GM21390 (cell line): ENCODE results near the gene POU5F2.

ENCODE experiments used
- ATAC-seq: cut with Tn5 transposase; IDR thresholded peaks from one replicate; pipeline ENCODE4 v1.9.1; 2021; ENCODE audit not compliant: unreplicated experiment

POU5F2 gene, protein sequence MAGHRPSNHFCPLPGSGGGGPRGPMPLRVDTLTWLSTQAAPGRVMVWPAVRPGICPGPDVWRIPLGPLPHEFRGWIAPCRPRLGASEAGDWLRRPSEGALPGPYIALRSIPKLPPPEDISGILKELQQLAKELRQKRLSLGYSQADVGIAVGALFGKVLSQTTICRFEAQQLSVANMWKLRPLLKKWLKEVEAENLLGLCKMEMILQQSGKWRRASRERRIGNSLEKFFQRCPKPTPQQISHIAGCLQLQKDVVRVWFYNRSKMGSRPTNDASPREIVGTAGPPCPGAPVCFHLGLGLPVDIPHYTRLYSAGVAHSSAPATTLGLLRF

GRCh38 chr5:93741136-93741811 lies at the start of gene POU5F2:
Gene POU5F2, minus strand, starts transcription at chr5:93741600. Its CDS starts 37 bp downstream, at chr5:93741563.
- ATAC-seq, result no peak

DNA sequence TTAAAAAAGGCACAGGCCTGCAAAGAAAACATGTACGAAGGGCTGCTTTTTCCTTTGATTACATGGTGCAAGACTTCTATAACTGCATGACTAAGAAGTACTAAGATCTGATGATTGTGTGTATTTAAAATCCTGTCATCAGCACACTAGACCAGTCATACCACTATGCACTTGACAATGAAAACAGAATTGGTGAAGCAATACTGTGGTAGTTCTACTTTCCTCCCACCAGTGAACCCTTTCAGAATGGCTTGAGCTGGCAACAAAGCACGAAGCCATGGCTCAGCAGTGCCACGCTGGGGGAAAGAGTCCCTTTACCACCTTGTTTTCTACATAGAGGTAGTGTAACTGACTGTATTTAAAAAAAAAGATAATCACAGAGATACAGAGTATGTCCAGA lies 49.0 kb upstream of the POU5F2 start:
- ATAC-seq, result no peak

DNA sequence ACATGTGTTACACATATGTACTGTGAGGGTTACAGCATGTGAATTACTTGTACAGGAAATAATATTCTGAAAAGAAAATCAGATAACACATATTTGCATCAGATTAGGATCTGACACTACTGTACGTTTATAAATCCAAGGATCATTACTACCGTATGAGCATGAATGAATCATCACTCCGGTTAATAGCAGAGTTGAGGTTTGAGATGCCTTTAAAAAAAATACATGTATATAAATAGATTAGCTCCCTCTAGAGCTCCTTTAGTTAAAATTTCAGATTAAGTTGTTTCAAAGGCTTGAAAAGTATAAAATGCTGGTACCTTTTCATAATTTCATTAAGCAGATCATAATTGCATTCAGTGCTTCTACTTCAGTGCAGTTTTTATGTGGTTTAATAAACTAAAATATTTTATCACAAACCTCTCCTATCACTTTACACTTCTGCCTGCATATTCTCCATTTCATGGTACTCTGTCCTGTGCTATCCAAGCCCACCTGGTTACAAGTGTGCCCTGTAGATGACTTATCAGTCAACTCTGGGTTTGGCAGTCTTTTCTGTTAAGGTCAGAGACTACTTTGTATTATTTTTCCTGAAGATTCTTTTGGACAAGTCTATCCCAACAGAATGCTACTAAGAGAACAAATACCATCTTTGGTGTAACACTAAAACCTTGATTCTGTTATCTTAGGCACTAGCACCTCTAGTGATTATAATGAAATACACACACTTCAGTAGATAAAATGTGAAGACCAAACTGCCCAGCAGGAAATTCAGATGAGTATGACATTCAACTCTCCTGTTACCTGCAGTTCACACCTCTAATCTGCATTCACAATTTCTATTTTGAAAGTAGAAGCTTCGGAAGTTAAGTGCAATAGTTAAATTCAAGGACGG lies 48.0 kb upstream of the POU5F2 start:
- no peak for ATAC-seq

GRCh38 chr5:93787598-93787997 lies 46.2 kb upstream of the POU5F2 start:
- ATAC-seq, result no peak

DNA sequence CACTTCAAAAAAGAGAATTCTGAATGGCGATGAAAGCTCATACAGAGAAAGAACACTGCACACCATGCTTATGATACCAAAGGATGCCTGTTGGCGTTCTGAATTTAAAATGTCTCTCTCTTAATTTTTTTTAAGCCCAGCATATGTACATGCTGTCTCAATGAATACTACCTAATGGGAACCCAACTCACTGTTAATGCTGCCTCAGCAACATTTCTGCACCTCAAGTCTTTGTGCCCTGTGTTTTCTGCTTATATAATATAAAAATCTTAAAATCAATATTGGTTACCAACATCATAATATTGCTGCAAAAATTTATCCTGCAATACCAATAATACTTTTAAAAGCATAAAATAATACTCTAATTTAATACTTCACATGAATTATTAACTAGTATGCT lies 44.1 kb upstream of the POU5F2 start:
- ATAC-seq, result no peak

- no peak for ATAC-seq
Observed at GRCh38 chr5:93782978-93783377, 41.6 kb upstream of the POU5F2 start.

DNA sequence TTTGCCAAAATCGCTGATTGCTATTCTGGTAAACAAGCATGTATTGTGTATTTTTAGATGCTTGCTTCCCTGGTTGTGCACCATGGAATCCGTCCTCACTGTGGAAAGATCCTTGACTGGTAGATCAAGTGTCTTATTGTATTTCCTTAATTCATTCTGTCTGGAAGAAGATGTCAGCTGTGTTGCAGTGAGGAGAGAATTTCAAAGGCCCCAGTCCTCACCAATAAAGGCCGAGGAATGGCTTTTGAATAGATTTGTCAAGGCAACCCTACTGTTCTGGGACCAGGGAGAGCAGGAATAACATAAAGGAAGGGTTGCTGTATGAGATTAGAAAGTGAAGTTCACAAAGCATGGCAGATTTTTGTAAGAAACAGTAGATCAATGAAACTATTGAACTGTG lies 36.2 kb upstream of the POU5F2 start:
- no peak for ATAC-seq

GRCh38 chr5:93756372-93756771 lies 15.0 kb upstream of the POU5F2 start:
- ATAC-seq, result no peak

- ATAC-seq, result no peak
Observed at GRCh38 chr5:93755716-93756115, 14.3 kb upstream of the POU5F2 start.

- ATAC-seq, result no peak
Observed at GRCh38 chr5:93748875-93749397, 7.5 kb upstream of the POU5F2 start.

DNA sequence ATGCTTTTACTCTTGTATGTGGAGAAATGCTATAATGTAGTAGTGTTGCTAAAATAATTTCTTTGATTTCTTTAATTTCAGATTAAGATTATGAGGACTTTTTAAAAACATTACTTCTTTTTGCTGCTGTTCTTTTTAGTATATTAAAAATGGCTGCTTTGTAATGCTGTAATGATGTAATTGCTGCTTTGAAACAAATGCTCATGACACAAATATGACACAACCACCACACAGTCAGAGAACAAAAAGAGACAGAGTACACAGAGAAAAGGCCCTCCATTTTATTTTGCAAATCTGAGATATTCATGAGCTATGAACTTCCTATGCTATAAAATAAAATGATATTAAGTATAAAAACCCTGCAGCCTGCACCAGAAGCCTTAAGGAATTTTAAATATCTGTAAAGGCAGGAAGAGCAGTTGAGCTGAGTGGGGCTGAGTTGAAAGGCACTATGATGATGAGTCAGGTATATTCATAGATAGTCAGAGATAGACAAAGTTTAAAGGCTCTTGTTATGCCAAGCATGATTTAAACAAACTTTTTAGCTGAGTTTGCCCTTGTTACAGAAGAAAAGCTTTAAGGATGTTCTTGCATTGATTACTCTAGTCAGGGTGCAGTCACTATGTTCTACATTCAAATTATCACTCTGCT lies 5.1 kb upstream of the POU5F2 start:
- ATAC-seq, result no peak

DNA sequence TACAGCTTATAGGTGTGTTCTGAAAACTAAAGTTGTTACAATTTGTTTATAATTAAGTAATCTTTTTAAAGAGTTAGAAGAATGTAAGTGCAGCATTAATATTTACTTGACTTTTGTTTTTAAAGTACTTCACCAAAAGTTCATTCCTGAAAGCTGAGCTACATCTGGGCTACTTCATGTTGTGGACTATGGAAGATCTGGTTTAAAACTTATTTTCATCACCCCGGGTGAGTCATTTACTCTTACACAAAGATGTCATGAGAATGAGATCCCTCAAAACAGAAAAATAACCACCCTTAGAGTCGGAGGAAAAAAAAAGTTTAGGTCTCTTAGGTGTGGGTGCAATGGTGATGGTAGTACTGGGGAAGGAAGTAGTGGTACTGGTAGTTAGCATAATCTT lies 5.1 kb downstream of the POU5F2 start:
- no peak for ATAC-seq

- ATAC-seq, result no peak
Observed at GRCh38 chr5:93735378-93735777, 6.0 kb downstream of the POU5F2 start.

- ATAC-seq, result no peak
Observed at GRCh38 chr5:93731987-93732386, 9.4 kb downstream of the POU5F2 start.

DNA sequence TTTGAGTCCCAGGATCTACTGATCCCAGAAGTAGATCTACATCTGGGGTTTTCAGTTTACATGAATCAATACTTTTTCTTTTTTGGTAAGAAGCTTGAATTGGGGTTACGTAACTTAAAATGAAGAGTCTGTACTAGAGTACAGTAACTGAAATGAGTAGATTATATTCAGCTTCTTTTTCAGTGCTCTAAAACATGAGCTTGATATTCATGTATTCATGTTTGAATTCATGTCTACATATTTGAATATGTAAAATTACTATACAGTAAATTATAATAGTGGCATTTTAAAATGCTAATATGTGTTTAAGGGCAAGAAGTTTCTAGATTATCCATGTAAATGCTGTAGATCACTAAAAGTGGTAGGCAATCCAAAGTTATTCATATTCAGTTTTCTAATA lies 14.8 kb downstream of the POU5F2 start:
- no peak for ATAC-seq

- ATAC-seq, result no peak
Observed at GRCh38 chr5:93724791-93725190, 16.6 kb downstream of the POU5F2 start.

GRCh38 chr5:93723681-93724080 lies 17.7 kb downstream of the POU5F2 start:
- ATAC-seq, result no peak

GRCh38 chr5:93723005-93723404 lies 18.4 kb downstream of the POU5F2 start:
- ATAC-seq, result no peak

GRCh38 chr5:93722588-93722987 lies 18.8 kb downstream of the POU5F2 start:
- ATAC-seq, result no peak

- ATAC-seq, result no peak
Observed at GRCh38 chr5:93721511-93721910, 19.9 kb downstream of the POU5F2 start.

DNA sequence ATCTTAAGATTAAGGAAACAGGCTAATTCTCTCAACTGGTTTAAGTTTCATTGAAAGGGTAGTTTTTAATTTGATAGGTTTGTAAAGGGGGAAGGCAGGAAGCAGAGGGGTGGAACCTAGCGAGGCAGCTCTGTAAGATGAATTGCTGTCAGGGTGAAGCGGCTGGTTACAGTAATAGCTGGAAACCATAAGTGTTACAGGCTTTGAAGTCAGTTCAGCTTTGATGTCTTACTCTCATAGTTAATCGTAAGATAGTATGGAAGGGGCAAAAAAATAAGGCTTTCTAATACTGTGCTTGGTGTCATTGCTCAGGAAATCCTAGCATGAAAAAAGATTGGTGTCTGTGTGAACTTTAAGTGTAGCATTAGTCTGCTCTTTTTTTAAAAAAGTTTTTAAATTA lies 20.3 kb downstream of the POU5F2 start:
- ATAC-seq, result no peak
